Gastrocnemius medialis (tissue), 4 donors: Measurements from ENCODE around the gene MON2. TPM values are rescaled to one million over a fixed set of nuclear protein-coding genes. Genes with fewer than 3 reads are reported as not detected.
"Not testable (repeated sequence)": the region's sequence is repeated elsewhere in the genome, so short reads cannot be mapped to it uniquely, and the experiment has no call there.

Experiments
- ATAC-seq, 2 donors: fragments of 150-250 bp; one replicate each; pipeline ENCODE4 v1.9.1; 2016
- DNase-seq, 2 donors: peaks; one replicate each; pipeline ENCODE4 v3.0.0-alpha.2; 2019
- H3K27ac ChIP-seq, 4 donors: fragments of 200-600 bp; sonication (generic); 1 replicate in 1 of 4; 2 replicates in 3 of 4; pipeline ENCODE4 v1.5.1; 2016 to 2018; ENCODE audit warnings: mild to moderate bottlenecking in 2 of 4, moderate library complexity in 1 of 4
- H3K27me3 ChIP-seq, 3 donors: fragments of 200-600 bp; sonication (generic) in 2 of 3; 1 replicate in 1 of 3; 2 replicates in 2 of 3; pipeline versions ENCODE4 v1.5.1 to v1.6.0; 2016 to 2019; ENCODE audit warnings: mild to moderate bottlenecking in 1 of 3, moderate library complexity in 1 of 3
- H3K36me3 ChIP-seq, 2 donors: fragments of 200-600 bp; sonication (generic) in 1 of 2; one replicate each; pipeline ENCODE4 v1.5.1; 2017 to 2018
- H3K4me1 ChIP-seq, 2 donors: fragments of 200-600 bp; sonication (generic) in 1 of 2; one replicate each; pipeline ENCODE4 v1.5.1; 2016 to 2017; ENCODE audit warnings: mild to moderate bottlenecking in 2 of 2
- H3K4me3 ChIP-seq, 4 donors: fragments of 200-600 bp; sonication (generic) in 3 of 4; 1 replicate in 1 of 4; 2 replicates in 3 of 4; pipeline ENCODE4 v1.5.1; 2016 to 2019; ENCODE audit warnings: mild to moderate bottlenecking in 2 of 4
- H3K9me3 ChIP-seq, 3 donors: fragments of 200-600 bp; sonication (generic) in 2 of 3; 1 replicate in 1 of 3; 2 replicates in 2 of 3; pipeline ENCODE4 v1.5.1; 2016 to 2019
- POLR2A ChIP-seq, 2 donors: fragments of 450-650 bp; IDR thresholded peaks; one replicate each; pipeline ENCODE4 v1.6.1; 2017; ENCODE audit warnings: antibody characterized with exemption in 2 of 2, mild to moderate bottlenecking in 2 of 2, moderate library complexity in 2 of 2
- in situ Hi-C, 4 donors: fragments of 200-750 bp; cut with MboI; loops; one replicate each; pipeline versions ENCODE4 v1.15.0 to v1.8.0; 2017; ENCODE audit warnings: low sequenced_read_pairs in 4 of 4
- intact Hi-C: fragments of 100-400 bp; cut with DNase I; formaldehyde crosslinking; loops from one replicate; pipeline ENCODE4 v1.15.1; 2023; ENCODE audit warnings: low total_unique reads
- total RNA-seq, 4 donors: library from RNA; depleted of rRNA; stranded (reverse); fragments of >200 nt; gene quantifications; one replicate each; pipeline versions ENCODE4 v1.1.0 to v1.2.3, GENCODE V29; 2016
- TF ChIP-seq, protein P1 (sequence below), 5 experiments: fragments of 450-650 bp in 3 of 5; fragments of 200-600 bp in 2 of 5; sonication (generic) in 2 of 5; IDR thresholded peaks in 4 of 5; conservative IDR thresholded peaks in 1 of 5; 1 replicate in 4 of 5; 2 replicates in 1 of 5; pipeline ENCODE4 v1.5.1; 2016 to 2019; ENCODE audit warnings: antibody characterized with exemption in 5 of 5, mild to moderate bottlenecking in 3 of 5, moderate library complexity in 3 of 5

The MON2 gene
- total RNA-seq, 4 donors from 2014 or later, result 9.2 to 57.2 (median 12.9) TPM

GRCh38 chr12:62446754-62447452 is 19.7 kb upstream of the MON2 start:
- no peaks in the 10 kb centered on the region for H3K27me3 ChIP-seq
- no peak for ATAC-seq
- intact Hi-C loops (no loop called here), in situ Hi-C loops (no loop called here)
- no peaks in the 10 kb centered on the region for H3K4me1 ChIP-seq
- H3K36me3 ChIP-seq, result no peaks in the 10 kb centered on the region
- no peaks in the 10 kb centered on the region for H3K9me3 ChIP-seq
- no peak overlapping the region for H3K4me3 ChIP-seq
- TF ChIP-seq POLR2A (IDR thresholded peaks at IDR 0.05), result no peak
- TF ChIP-seq, protein P1, sequence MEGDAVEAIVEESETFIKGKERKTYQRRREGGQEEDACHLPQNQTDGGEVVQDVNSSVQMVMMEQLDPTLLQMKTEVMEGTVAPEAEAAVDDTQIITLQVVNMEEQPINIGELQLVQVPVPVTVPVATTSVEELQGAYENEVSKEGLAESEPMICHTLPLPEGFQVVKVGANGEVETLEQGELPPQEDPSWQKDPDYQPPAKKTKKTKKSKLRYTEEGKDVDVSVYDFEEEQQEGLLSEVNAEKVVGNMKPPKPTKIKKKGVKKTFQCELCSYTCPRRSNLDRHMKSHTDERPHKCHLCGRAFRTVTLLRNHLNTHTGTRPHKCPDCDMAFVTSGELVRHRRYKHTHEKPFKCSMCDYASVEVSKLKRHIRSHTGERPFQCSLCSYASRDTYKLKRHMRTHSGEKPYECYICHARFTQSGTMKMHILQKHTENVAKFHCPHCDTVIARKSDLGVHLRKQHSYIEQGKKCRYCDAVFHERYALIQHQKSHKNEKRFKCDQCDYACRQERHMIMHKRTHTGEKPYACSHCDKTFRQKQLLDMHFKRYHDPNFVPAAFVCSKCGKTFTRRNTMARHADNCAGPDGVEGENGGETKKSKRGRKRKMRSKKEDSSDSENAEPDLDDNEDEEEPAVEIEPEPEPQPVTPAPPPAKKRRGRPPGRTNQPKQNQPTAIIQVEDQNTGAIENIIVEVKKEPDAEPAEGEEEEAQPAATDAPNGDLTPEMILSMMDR (IDR thresholded peaks at IDR 0.05 in 4 of 5, conservative IDR thresholded peaks at IDR 0.05 in 1 of 5), result no peak
- no peak for DNase-seq
- no peak overlapping the region for H3K27ac ChIP-seq

- H3K27ac ChIP-seq, result no peak overlapping the region
- H3K4me3 ChIP-seq, result no peak overlapping the region
- in situ Hi-C loops, result no loop called here
- intact Hi-C loops, result no loop called here
- DNase-seq (no peak), ATAC-seq (no peak)
- TF ChIP-seq POLR2A (IDR thresholded peaks at IDR 0.05), result no peak
- TF ChIP-seq, protein P1 (IDR thresholded peaks at IDR 0.05 in 4 of 5, conservative IDR thresholded peaks at IDR 0.05 in 1 of 5), result no peak
- H3K9me3 ChIP-seq, result no peaks in the 10 kb centered on the region
- no peaks in the 10 kb centered on the region for H3K4me1 ChIP-seq
- H3K27me3 ChIP-seq, result no peaks in the 10 kb centered on the region
- no peaks in the 10 kb centered on the region for H3K36me3 ChIP-seq
These were observed 18.2 kb upstream of the MON2 start for GRCh38 chr12:62448436-62448835.

GRCh38 chr12:62455429-62455828 is 11.2 kb upstream of the MON2 start:
- H3K27me3 ChIP-seq, DNase-seq, H3K27ac ChIP-seq, ATAC-seq, H3K4me3 ChIP-seq, H3K4me1 ChIP-seq, in situ Hi-C loops, H3K36me3 ChIP-seq, H3K9me3 ChIP-seq, intact Hi-C loops: not testable (repeated sequence)

DNA sequence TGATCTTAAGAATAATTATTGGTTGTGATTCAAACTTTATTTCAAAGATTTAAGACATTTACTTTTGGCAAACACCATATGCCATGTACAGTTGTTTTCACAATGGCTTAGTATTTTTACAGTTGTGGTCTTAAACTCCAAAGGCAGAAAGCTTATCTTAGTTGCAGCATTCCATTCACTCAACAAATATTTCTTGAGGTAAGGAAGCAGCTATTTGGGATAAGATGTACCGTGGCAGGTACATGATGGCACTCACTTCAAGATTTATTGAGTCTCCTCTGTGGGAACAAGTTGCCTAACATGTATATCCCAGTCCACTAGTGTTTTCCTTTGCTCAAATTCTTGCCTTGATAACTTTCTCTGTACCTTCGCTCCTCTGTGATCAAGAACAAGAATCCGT is 8.0 kb upstream of the MON2 start:
- Histone ChIP-seq H3K27me3 (no peaks in the 10 kb centered on the region), H3K4me1 (no peaks in the 10 kb centered on the region), H3K4me3 (no peak overlapping the region), H3K36me3 (no peaks in the 10 kb centered on the region), H3K27ac (no peak overlapping the region), H3K9me3 (no peaks in the 10 kb centered on the region)
- in situ Hi-C loops (no loop called here), intact Hi-C loops (no loop called here)
- DNase-seq, result no peak
- no peak for ATAC-seq
- TF ChIP-seq POLR2A (IDR thresholded peaks at IDR 0.05), result no peak
- TF ChIP-seq, protein P1 (IDR thresholded peaks at IDR 0.05 in 4 of 5, conservative IDR thresholded peaks at IDR 0.05 in 1 of 5), result no peak

DNA sequence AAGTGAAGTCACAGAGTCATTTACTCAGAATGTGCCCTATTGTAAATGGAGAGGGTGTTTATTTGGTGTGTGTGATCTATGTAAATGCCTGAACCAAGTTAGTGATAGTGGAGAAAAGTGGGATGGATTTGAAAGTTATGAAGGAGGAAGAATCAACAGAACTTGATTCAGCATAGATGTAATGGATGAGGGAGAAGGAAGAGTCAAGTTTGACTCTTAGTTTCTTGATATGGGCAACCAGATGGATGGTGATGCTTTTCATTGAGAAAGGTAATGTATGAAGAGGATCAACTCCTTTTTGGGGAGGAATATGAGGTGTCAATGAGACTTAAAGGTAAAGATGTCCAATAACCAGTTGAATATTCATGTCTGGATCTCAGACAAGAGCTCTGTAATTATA is 6.7 kb upstream of the MON2 start:
- no peak overlapping the region for H3K27ac ChIP-seq
- no peaks in the 10 kb centered on the region for H3K27me3 ChIP-seq
- TF ChIP-seq, protein P1 (IDR thresholded peaks at IDR 0.05 in 4 of 5, conservative IDR thresholded peaks at IDR 0.05 in 1 of 5), result no peak
- no peak for TF ChIP-seq POLR2A (IDR thresholded peaks at IDR 0.05)
- H3K9me3 ChIP-seq, result no peaks in the 10 kb centered on the region
- no peaks in the 10 kb centered on the region for H3K4me1 ChIP-seq
- intact Hi-C loops (no loop called here), in situ Hi-C loops (no loop called here)
- DNase-seq (no peak), ATAC-seq (no peak)
- H3K36me3 ChIP-seq, result no peaks in the 10 kb centered on the region
- no peak overlapping the region for H3K4me3 ChIP-seq

DNA sequence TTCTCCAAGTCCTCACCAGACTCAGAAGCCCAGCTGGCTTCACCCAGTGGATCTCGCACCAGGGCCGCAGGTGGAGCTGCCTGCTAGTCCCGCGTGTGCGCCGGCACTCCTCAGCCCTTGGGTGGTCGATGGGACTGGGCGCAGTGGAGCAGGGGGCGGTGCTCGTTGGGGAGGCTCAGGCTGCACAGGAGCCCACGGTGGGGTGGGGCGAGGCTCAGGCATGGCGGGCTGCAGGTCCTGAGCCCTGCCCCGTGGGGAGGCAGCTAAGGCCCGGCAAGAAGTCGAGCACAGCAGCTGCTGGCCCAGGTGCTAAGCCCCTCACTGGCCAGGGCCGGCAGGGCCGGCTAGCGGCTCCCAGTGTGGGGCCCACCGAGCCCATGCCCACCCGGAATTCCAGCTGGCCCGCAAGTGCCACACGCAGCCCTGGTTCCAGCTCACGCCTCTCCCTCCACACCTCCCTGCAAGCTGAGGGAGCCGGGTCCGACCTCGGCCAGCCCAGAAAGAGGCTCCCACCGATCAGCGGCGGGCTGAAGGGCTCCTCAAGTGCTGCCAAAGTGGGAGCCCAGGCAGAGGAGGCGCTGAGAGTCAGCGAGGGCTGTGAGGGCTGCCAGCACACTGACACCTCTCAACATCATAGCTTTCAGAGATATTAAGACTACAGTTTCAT is 5.3 kb upstream of the MON2 start:
- H3K36me3 ChIP-seq, in situ Hi-C loops, H3K27ac ChIP-seq, intact Hi-C loops, H3K4me3 ChIP-seq, H3K27me3 ChIP-seq, H3K9me3 ChIP-seq, DNase-seq, ATAC-seq, H3K4me1 ChIP-seq: not testable (repeated sequence)

- H3K4me1 ChIP-seq, result peaks cover 5 to 17% of the 10 kb centered on the region in 2 donors
- ATAC-seq, H3K4me3 ChIP-seq, intact Hi-C loops, H3K36me3 ChIP-seq, in situ Hi-C loops, H3K27ac ChIP-seq, H3K27me3 ChIP-seq, H3K9me3 ChIP-seq, DNase-seq: not testable (repeated sequence)
These were observed 3.4 kb upstream of the MON2 start for GRCh38 chr12:62463252-62463651.
